Small intestine (tissue), 7 donors: ENCODE data around the gene EPS8L2. TPM values are rescaled to one million over a fixed set of nuclear protein-coding genes. Genes with fewer than 3 reads are reported as not detected.

Source experiments
- DNase-seq, 2 donors: peaks; one replicate each; pipeline versions ENCODE4 v3.0.0 to v3.0.0-alpha.2; 2013
- FAIRE-seq: peaks from 2 replicates; lab custom pipeline; 2012; peaks lifted over from hg19 to GRCh38; lab: Jason Lieb, UNC
- H3K27ac ChIP-seq, 3 donors: one replicate each; pipeline ENCODE4 v1.5.1; 2013; ENCODE audit warnings: low read length in 2 of 3, mild to moderate bottlenecking in 2 of 3, control low read depth in 1 of 3, inconsistent platforms in 1 of 3, low read depth in 1 of 3, moderate library complexity in 1 of 3
- H3K27me3 ChIP-seq, 3 donors: one replicate each; pipeline ENCODE4 v1.6.1; 2013; ENCODE audit warnings: low read length in 3 of 3, inconsistent platforms in 1 of 3; ENCODE audit not compliant: control insufficient read depth in 3 of 3, insufficient read depth in 3 of 3
- H3K36me3 ChIP-seq, 3 donors: one replicate each; pipeline ENCODE4 v1.6.1; 2013; ENCODE audit warnings: low read length in 3 of 3, inconsistent platforms in 1 of 3, low read depth in 1 of 3, mild to moderate bottlenecking in 1 of 3, moderate library complexity in 1 of 3; ENCODE audit not compliant: control insufficient read depth in 3 of 3, insufficient read depth in 2 of 3
- H3K4me1 ChIP-seq, 3 donors: one replicate each; pipeline ENCODE4 v1.6.1; 2013; ENCODE audit warnings: low read length in 2 of 3, inconsistent platforms in 1 of 3, low read depth in 1 of 3, mild to moderate bottlenecking in 1 of 3, moderate library complexity in 1 of 3; ENCODE audit not compliant: control insufficient read depth in 3 of 3, insufficient read depth in 2 of 3
- H3K4me3 ChIP-seq, 3 donors: one replicate each; pipeline ENCODE4 v1.5.1; 2013; ENCODE audit warnings: low read length in 3 of 3, control low read depth in 1 of 3, inconsistent platforms in 1 of 3, low read depth in 1 of 3, mild to moderate bottlenecking in 1 of 3, moderate library complexity in 1 of 3
- H3K9me3 ChIP-seq, 2 donors: one replicate each; pipeline ENCODE4 v1.6.1; 2013; ENCODE audit warnings: low read depth in 1 of 2, low read length in 1 of 2; ENCODE audit not compliant: control insufficient read depth in 2 of 2, insufficient read depth in 1 of 2
- WGBS, 3 donors: extraction: QIAGEN DNeasy Blood & Tissue Kit; methylation state at CpG; one replicate each; pipeline ENCODE4 v1.1.7; 2013; 5-methylcytosine and 5-hydroxymethylcytosine counted together
- polyA plus RNA-seq, 4 donors: library from polyadenylated mRNA; stranded (reverse) in 3 of 4; unstranded in 1 of 4; fragments of 200-250 nt in 3 of 4; fragments of 120-200 nt in 1 of 4; gene quantifications; one replicate each; pipeline versions ENCODE4 v1.2.1 to v1.2.3, GENCODE V29; 2013
- donor health status: healthy with polysubstance abuse.
- donor health status: control.
- donor health status: control.
- donor health status: Bipolar disorder and iron deficiency.
- donor health status: healthy.

The EPS8L2 gene
- polyA plus RNA-seq, 4 donors = 90.2 to 1,255 (median 670) TPM

DNA sequence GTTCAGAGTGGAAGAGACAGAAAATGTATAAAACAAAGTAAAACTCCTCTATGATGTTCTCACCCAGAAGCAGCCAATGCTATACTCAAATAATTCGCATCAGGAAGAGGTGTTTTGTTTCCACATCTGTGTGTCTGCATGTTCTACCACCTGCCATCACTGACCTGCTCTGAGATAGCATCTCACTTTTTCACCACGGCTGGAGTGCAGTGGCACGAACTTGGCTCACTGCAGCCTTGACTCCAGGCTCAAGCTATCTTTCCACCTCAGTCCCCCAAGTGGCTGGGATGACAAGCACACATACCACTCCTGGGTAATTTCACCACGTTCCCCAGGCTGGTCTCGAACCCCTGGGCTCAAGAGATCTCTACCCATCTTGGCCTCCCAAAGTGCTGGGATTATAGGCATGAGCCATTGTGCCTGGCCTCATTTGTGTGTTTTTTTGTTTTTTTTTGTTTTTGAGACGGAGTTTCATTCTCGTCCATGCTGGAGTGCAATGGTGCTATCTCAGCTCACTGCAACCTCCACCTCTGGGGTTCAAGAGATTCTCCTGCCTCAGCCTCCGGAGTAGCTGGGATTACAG is 55.6 kb downstream of the EPS8L2 start:
- Histone ChIP-seq H3K9me3 (no peaks in the 10 kb centered on the region), H3K27me3 (no peaks in the 10 kb centered on the region), H3K4me1 (peaks cover 0 to 12% (median 0%) of the 10 kb centered on the region in 3 donors), H3K27ac (no peak overlapping the region), H3K4me3 (no peak overlapping the region), H3K36me3 (peaks cover 12 to 92% (median 18%) of the 10 kb centered on the region in 3 donors)
- 92% methylated on average over 8 of the region's 8 CpGs for WGBS, 3 donors
- FAIRE-seq = no peak
- DNase-seq = no peak

DNA sequence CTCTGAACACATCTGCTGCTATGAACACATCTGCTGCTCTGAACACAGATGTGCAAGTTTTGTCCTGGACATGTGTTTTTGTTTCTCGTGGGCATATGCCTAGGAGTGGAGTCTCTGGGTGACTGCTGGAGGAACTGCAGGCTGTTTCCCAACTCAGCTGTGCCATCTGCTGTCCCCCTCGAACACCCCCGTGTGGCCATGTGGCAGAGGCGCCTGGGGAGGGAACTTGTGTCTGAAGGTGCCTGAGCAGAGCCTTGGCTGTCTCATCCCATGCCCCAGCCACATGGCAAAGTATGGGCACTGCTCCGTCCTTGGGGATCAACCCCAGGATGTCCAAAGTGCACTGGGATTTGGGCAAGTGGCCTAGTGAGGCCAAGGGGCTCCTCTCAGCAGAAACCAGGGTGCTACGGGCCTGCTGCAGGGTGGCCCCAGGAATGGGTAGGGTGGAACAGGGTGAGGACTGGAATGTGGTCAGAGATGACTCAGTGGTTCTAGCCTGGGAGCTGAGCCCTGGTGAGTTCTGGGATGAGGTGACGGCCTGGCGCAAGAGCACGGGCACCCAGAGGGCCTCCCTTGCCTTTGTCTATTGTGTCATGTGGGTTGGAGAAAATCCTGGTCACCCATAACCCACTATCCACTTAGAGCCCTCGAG is 56.5 kb downstream of the EPS8L2 start:
- Histone ChIP-seq H3K4me3 (no peak overlapping the region), H3K9me3 (no peaks in the 10 kb centered on the region), H3K27me3 (no peaks in the 10 kb centered on the region), H3K4me1 (peaks cover 0 to 12% (median 0%) of the 10 kb centered on the region in 3 donors), H3K36me3 (peaks cover 9 to 92% (median 18%) of the 10 kb centered on the region in 3 donors), H3K27ac (peak overlapping the region in 2 of 3 donors; percentile 52 to 84)
- FAIRE-seq (no peak), DNase-seq (peak; percentile 48 to 67)
- 18 to 45% (median 44%) methylated on average over 10 of the region's 10 CpGs for WGBS, 3 donors

DNA sequence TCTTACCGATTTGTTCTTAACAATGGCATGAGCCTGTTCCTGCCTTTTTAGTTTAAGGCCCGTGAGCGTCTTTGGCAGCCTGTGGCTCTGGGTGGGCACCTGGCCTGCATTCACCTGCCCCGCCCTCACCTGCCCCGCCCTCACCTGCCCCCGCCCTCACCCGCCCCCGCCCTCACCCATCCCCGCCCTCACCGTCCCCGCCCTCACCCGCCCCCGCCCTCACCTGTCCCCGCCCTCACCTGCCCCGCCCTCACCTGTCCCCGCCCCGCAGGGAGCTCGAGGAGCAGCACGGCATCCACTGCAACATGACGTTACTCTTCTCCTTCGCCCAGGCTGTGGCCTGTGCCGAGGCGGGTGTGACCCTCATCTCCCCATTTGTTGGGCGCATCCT is 57.0 kb downstream of the EPS8L2 start:
- Histone ChIP-seq H3K4me1 (peaks cover 0 to 12% (median 0%) of the 10 kb centered on the region in 3 donors), H3K27me3 (no peaks in the 10 kb centered on the region), H3K27ac (peak overlapping the region in 2 of 3 donors; percentile 52 to 84), H3K9me3 (no peaks in the 10 kb centered on the region), H3K36me3 (peaks cover 9 to 93% (median 18%) of the 10 kb centered on the region in 3 donors), H3K4me3 (no peak overlapping the region)
- FAIRE-seq (no peak), DNase-seq (peak; percentile 57 to 83)
- 17 to 60% (median 44%) methylated on average over 14 to 24 of the region's 24 CpGs for WGBS, 3 donors

DNA sequence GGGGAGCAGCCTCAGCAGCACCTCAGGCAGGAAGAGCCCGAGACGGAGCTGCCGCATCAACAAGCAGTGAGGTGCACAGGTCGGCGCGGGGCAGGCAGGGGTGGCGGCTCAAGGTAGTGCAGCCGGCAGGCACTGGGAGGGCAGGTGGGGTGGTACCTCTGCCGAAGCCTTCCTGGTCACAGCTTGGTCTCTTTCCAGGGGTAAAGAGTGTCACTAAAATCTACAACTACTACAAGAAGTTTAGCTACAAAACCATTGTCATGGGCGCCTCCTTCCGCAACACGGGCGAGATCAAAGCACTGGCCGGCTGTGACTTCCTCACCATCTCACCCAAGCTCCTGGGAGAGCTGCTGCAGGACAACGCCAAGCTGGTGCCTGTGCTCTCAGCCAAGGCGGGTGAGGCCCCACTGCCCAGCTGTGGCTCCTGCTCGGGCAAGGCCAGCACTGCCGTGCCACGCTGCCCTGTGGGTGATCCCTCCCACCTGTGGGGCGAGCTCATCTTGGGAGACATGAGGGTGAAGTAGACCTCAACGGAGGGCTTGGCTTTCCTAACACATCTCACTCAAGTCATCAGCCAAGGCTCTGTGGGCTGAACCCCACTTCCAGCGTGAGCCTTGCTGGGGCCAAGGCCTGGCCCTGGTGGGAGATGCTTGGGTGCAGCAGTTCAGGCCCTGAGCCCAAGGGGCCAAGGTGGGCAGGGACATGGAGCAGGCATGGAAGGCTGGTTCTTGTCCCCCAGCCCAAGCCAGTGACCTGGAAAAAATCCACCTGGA is 57.7 kb downstream of the EPS8L2 start:
- no peak for DNase-seq

DNA sequence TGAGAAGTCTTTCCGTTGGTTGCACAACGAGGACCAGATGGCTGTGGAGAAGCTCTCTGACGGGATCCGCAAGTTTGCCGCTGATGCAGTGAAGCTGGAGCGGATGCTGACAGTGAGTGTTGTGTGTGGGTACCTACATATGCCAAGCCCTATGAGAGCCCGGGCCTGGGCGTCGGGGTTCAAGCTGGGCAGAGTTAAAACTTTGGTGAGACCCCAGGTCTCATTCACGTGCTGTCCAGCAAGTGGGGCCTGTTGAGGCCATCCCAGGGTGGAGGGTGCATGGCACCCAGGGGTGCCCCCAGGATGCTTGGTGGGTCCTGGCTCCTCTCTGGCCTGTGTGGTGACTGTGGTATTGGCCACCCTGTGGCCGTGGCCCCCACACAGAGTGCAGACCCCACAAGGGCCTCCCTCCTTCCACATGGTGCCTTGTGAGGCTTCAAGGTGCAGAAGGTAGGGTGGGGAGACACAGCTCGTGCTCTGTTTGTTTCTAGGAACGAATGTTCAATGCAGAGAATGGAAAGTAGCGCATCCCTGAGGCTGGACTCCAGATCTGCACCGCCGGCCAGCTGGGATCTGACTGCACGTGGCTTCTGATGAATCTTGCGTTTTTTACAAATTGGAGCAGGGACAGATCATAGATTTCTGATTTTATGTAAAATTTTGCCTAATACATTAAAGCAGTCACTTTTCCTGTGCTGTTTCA is 58.4 kb downstream of the EPS8L2 start:
- no peaks in the 10 kb centered on the region for H3K9me3 ChIP-seq
- H3K4me3 ChIP-seq = no peak overlapping the region
- WGBS, 3 donors = 85 to 87% (median 85%) methylated on average over 18 of the region's 18 CpGs
- DNase-seq (no peak), FAIRE-seq (no peak)
- H3K36me3 ChIP-seq = peaks cover 9 to 90% (median 15%) of the 10 kb centered on the region in 3 donors
- H3K4me1 ChIP-seq = peaks cover 0 to 12% (median 0%) of the 10 kb centered on the region in 3 donors
- H3K27ac ChIP-seq = no peak overlapping the region
- no peaks in the 10 kb centered on the region for H3K27me3 ChIP-seq

More for the DNA sequence above, 57.7 kb downstream of the EPS8L2 start:
- Histone ChIP-seq H3K27me3 (no peaks in the 10 kb centered on the region), H3K4me3 (no peak overlapping the region), H3K4me1 (peaks cover 0 to 12% (median 0%) of the 10 kb centered on the region in 3 donors), H3K9me3 (no peaks in the 10 kb centered on the region), H3K36me3 (peaks cover 9 to 90% (median 18%) of the 10 kb centered on the region in 3 donors), H3K27ac (peak overlapping the region in 2 of 3 donors; percentile 52 to 56)
- WGBS, 3 donors = 82 to 85% (median 85%) methylated on average over 16 to 22 of the region's 22 CpGs
- FAIRE-seq = no peak

DNA sequence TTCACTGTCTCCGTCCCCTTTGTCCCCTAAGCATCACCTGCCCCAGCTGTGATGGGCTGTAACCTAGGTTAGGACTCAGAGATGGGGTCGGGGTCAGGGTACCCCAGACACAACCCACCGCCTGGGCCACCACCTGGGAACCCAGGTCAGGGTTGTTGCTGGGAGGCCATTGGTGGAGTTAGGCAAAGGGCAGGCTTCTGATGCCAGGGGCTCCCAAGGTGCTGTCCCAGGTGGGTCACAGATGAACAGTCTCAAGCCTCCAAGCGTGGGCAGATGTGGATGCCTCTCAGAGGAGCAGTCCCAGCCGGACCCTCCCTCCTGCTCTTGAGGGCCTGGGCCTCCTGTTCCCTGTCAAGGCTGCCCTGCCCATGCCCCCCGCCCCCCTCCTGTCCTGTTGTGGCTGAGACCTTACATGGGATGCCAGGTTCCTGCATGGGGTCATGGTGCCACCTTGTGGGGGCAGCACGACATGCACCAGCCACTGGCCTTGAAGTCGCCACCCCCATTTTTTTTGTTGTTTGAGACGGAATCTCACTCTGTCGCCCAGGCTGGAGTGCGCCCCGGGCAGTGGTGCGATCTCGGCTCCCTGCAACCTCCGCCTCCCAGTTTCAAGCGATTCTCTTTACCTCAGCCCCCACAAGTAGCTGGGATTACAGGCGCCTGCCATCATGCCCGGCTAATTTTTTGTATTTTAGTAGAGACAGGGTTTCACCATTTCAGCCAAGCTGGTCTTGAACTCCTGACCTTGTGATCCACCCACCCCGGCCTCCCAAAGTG is 59.2 kb downstream of the EPS8L2 start:
- H3K4me3 ChIP-seq = no peak overlapping the region
- peaks cover 3 to 89% (median 10%) of the 10 kb centered on the region in 3 donors for H3K36me3 ChIP-seq
- no peak overlapping the region for H3K27ac ChIP-seq

DNA sequence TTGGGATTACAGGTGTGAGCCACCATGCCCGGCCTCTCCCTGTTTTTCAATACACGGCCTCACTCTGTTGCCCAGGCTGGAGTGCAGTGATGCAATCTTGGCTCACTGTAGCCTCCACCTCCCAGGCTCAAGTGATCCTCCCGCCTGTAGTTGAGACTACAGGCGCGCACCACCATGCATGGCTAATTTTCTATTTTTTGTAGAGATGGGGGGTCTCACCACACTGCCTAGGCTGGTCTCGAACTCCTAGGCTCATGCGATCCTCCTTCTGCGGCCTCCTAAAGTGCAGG is 59.7 kb downstream of the EPS8L2 start:
- no peaks in the 10 kb centered on the region for H3K9me3 ChIP-seq
- WGBS, 3 donors = 94 to 97% (median 95%) methylated on average over 8 of the region's 8 CpGs
- FAIRE-seq = no peak
- no peak for DNase-seq
- H3K4me1 ChIP-seq = peaks cover 0 to 12% (median 0%) of the 10 kb centered on the region in 3 donors
- no peak overlapping the region for H3K4me3 ChIP-seq
- H3K27ac ChIP-seq = no peak overlapping the region
- peaks cover under 1 to 89% (median 11%) of the 10 kb centered on the region in 3 donors for H3K36me3 ChIP-seq
- H3K27me3 ChIP-seq = no peaks in the 10 kb centered on the region

More for the DNA sequence above, 59.2 kb downstream of the EPS8L2 start:
- DNase-seq (peak; percentile 54 to 57), FAIRE-seq (no peak)
- no peaks in the 10 kb centered on the region for H3K27me3 ChIP-seq
- WGBS, 3 donors = 67 to 77% (median 71%) methylated on average over 19 of the region's 19 CpGs
- H3K9me3 ChIP-seq = no peaks in the 10 kb centered on the region
- H3K4me1 ChIP-seq = peaks cover 0 to 12% (median 0%) of the 10 kb centered on the region in 3 donors
